AG09309 (cell line): ENCODE data around the gene ANKRD2.

Experiments
- DNase-seq: peaks from one replicate; pipeline ENCODE4 v3.0.0-alpha.2; 2010; ENCODE audit warnings: low read depth
- H3K4me3 ChIP-seq: 2 replicates; pipeline ENCODE4 v1.5.1; 2011; ENCODE audit warnings: mild to moderate bottlenecking, low read depth, low read length, moderate library complexity; ENCODE audit not compliant: control insufficient read depth
- CTCF ChIP-seq: IDR thresholded peaks from 2 replicates; pipeline ENCODE4 v1.5.1; 2011; ENCODE audit warnings: mild to moderate bottlenecking, low read depth, low read length, inconsistent platforms; ENCODE audit not compliant: insufficient read depth, control insufficient read depth; ENCODE audit errors: missing control alignments

Gene ANKRD2

GRCh38 chr10:97580421-97581367, 8.1 kb downstream of the ANKRD2 start:
- no peak for TF ChIP-seq CTCF
- no peak overlapping the region for H3K4me3 ChIP-seq
- no peak for DNase-seq

GRCh38 chr10:97582169-97582568, 9.6 kb downstream of the ANKRD2 start:
- no peak for TF ChIP-seq CTCF
- DNase-seq, result no peak
- H3K4me3 ChIP-seq, result no peak overlapping the region

GRCh38 chr10:97583476-97583875, 10.9 kb downstream of the ANKRD2 start:
- no peak for DNase-seq
- no peak for TF ChIP-seq CTCF
- H3K4me3 ChIP-seq, result no peak overlapping the region

- peak; percentile 4 for DNase-seq
- TF ChIP-seq CTCF, result no peak
- no peak within 1 kb of the TSS for H3K4me3 ChIP-seq
These were observed 11.7 kb downstream of the ANKRD2 start, which contains the start of gene HOGA1 for GRCh38 chr10:97584060-97584797. Gene HOGA1 (plus strand): TSS chr10:97584389. CDS start chr10:97584704, 315 bp downstream.

- H3K4me3 ChIP-seq, result no peak overlapping the region
- no peak for DNase-seq
- TF ChIP-seq CTCF, result no peak
These were observed 12.3 kb downstream of the ANKRD2 start for GRCh38 chr10:97584798-97585438.

GRCh38 chr10:97585439-97585811, 12.8 kb downstream of the ANKRD2 start:
- TF ChIP-seq CTCF, result no peak
- no peak overlapping the region for H3K4me3 ChIP-seq
- DNase-seq, result no peak
